GM18498 (cell line): ENCODE data around the gene WNT6.

ENCODE experiments used
- ATAC-seq: cut with Tn5 transposase; IDR thresholded peaks from one replicate; pipeline ENCODE4 v1.9.1; 2021; ENCODE audit warnings: mild to moderate bottlenecking, moderate library complexity; ENCODE audit not compliant: unreplicated experiment

WNT6 gene

DNA sequence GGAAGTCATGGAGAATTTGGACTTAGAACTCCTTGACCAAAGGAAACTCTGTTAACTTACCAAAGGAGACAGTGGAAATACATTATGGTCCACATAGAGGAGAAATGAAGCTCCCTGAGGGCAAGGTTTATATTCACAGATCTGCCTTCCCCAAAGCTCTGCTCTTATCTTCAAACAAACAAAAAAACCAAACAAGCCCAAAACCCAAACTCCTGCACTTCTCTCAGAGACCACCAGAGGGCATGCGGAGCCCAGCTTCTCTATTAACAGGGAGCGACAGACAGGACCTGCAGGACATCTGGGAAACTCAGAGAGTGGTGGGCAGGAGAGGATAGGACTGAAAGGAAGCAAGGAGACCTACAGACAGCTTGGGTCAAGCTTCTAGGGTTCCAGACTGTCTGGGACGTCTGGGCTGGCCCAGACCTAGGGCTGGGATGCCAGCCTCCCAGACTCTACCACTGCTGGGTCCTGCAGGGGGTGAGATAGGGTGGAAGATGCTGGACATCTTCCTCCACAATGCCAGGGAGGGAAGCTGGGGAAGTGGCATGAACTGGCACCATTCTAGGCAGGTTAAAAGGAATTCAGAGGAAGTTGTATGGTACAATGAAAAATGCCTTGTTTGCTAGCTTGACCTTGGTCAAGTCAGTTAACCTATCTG is 17.1 kb downstream of the WNT6 start:
- no peak for ATAC-seq

DNA sequence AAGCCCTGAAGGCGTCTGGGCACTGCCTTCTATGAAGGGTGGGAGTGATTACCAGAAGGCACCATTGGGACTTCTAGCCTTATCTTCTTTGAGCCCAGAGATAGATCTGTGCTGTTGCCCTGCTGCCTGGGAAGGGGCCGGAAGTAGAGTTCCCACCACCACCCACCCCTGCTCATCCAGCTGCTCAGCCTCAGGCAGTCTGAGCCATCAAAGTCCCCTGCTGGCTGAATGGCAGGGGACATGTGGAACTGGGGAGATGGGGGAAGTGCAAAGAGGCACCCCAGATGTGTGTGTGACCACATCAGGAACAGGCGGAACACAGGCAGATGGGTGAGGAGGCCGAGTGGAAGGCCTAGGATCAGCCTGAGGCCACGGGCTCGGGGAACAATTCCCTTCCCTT is 17.7 kb downstream of the WNT6 start:
- ATAC-seq, result no peak

DNA sequence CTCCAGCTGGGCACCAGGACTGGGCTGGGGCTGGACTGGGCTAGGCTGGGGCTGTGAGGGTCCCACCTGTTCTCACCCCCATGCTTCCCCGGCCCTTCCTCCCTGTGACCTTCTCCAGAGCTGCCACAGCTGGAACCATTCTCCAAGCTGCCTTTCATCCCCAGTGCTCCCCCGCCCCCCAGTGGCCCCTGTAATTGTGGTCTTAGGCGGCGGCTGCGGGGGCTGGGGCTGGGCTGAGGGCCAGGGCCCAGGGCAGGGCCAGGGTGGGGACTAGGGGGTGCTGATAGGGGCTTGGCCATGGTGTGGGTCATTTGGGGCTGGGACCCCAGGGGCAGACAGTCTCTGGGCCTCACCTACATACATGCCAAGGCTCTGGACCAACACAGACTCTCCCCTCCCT is 18.3 kb downstream of the WNT6 start:
- ATAC-seq, result no peak

DNA sequence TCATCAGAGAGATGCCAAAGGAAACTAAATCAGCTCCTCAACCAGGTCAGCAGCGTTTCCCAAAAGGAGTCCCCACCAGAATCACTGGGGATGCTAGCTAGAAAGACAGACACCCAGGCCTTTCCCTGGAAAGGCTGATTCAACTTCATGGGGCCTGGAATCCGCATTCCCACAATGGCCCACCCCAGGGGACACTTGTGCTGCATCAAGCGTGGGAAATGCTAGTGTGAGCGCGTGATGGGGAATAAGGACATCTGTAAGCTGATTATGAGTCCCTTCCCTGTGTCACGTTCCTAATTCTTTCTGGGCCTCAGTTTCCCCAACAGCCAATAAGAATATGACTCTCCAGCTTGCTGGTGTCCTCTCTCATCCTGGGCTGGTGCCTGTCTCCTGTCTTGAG is 18.9 kb downstream of the WNT6 start:
- ATAC-seq, result no peak

DNA sequence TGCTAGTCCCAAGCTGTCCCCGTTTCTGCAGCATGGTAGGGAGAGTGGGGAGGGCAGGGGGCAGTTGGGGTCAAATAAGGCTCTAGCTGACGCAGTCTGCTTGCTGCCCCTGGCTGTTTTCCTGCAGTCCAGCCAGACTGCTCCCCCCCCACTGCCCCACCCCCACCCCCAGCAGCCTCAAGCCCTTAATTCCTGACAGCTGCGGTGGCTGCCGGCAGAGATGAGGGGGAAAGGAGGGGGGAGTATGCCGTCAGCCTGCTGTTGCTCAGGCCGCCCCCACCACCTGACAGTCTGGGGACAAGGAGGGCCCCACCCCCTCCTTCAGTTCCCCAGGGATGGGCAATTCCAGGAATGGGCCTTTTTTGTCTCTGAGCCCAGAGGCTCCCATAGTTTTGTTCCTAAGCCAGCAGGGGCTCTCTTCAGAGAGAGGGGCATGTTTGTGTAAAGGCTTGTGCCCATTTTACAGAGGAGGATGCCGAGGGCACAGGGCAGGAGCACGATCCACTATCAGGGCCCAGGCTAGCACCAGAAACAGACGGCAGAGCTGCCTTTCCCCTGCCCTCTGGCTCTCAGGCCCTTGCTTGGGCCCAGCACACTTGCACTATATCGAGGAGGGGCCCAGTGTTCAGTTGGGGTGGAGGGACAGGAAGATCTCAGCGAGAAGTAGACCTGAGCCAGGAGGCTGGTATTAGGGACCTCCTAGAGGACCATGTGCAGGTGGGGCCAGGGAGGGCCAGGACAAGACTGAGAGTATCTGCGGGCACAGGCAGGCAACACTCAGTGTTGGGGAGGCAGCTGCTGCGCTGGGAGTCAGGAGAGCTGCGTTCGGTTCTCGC is 19.5 kb downstream of the WNT6 start:
- ATAC-seq, result no peak

DNA sequence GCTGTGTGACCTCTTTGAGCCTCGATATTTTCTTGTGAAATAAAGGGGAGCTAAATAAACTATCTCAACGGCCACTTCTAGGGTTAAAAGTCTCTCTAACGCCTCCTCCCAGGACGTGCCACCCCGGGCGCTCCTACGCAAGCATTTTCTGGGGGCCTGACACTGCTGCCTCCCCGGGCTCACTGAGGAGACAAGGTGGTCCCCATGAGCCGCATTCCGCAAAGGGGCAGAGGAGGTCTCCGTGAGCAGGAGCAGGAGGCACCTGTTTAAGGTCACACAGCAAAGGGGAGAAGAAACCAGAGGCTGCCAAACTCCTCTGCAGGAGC is 20.1 kb downstream of the WNT6 start:
- no peak for ATAC-seq

DNA sequence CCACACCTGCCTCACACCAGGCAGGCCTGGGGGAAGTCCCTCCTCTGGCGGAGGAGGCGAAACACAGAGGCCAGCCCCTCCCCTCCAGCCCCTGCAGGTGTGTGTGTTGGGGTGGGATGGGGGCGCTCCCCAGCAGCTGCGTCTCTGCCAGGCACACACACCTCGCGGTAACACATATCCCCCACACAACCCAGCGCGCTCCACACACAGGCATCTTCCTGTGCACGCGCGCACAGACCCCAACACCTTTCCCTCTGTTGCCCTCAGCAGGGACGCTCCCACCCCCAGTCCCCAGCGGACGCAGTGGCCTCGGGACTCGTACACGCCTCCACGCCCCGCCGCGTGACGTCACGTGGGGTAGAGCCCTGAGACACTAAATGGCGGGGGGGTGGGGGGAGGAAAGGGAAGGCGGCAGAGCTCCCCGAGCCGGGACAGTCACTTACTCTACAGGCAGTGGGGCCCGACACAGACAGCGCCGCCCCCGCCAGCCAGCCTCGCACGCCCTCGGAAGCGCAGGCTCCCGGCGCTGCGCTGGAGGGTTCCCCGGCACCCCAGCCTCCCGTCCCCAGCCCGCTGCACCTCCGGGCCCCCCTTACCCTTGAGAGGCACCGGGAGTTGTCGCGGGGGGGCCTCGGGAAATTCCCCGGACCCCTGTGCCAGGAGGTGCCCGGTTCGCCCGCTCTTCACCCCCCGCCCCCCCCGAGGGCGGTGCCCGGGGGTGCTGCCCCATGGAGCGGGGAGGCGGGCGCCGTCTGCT is 20.7 kb downstream of the WNT6 start, which contains the start of gene WNT10A:
Gene WNT10A, plus strand, starts transcription at position 751 of the 757 bp plus-strand sequence. CDS start 144 bp downstream, outside the sequence.
- ATAC-seq, result peak; percentile 70

DNA sequence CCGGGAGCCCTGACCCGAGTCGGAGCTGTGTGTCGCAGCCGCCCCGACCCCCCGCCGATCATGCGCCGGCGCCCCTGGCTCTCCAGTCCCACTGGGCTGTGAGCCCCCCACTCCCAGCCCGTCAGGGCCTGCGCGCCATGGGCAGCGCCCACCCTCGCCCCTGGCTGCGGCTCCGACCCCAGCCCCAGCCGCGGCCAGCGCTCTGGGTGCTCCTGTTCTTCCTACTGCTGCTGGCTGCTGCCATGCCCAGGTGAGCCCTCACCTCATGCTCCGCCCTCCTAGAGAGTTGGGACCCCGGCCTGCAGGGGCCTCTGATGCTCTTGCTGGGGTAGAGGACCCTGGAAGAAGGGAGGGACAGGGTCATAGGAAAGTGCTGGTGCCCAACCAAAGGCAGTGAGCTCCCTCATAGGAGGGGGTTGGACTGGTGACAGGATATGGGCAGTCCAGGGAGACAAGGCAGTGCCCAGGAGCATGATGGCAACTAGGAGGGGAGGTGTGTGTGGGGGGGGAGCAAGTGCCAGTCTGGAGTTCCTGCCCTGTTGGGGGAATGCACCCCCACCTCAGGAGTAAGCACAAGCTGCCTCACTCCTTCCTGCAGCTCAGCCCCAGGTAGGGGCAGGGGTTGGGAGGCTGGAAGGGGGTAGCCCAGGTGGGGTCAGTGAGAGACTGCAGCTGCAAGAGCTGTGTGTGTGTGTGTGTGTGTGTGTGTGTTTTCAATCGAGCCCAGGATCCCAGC is 21.4 kb downstream of the WNT6 start:
- no peak for ATAC-seq

DNA sequence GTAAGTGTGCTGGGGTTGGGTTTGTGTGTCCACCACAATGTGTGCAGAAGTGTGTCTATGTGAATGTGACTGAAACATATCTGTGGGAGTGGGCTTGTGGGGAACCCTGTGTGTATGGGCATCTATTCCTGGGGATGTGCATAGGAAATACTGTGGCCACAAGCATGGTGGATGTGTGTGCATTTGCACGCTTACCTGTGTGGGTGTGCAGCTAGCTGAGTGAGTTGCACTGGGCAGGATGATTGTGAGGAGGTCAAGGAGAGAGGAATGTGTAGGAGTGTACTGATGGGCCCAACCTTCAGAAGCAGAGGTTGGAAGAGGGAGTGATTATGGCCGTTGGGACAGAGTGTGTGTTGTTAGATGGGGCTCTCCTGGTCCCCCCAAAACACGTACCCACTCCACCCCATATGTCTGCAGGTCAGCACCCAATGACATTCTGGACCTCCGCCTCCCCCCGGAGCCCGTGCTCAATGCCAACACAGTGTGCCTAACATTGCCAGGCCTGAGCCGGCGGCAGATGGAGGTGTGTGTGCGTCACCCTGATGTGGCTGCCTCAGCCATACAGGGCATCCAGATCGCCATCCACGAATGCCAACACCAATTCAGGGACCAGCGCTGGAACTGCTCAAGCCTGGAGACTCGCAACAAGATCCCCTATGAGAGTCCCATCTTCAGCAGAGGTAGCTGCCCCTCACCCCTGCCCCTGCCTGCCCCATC is 22.3 kb downstream of the WNT6 start:
- no peak for ATAC-seq

DNA sequence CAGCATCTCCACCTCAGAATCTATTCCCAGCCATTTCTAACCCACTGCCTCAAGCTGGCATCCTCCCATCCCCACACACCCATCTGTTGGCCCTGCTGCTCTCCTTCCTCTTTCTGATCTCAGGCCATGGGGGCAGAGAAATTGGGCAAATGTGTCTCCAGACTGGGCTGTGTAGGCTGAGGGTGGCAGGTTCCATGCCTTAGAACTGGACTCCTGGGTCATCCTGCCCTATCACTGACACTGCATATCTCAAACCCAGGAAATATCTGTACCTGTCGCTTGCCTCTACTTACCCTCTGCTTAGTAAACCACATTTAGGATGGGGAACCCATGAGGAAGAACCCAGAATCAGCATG is 22.8 kb downstream of the WNT6 start:
- ATAC-seq, result no peak

DNA sequence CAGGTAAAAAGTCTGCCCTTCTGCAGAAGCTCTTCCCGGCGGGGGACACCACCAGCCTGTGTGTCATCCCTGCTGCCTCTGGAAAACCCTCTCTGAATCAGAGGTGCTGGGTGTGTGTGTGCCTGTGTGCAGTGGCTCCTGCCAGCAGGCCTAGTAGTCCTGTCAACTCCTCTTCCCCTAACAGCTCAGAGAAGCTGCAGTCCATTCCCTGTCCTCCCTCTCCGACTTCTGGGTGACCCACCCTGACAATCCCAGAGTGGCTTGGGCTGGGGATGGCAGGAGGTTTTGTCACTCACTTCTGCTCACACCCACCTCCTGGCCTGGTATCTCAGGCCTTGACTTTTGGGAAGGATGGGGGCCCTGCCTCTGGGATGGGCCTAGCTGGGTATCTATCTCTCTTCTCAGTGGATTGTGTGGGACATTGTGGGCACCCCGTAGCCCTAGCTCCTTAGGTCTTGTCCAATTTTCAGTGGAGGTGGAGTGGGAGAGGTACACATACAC is 23.3 kb downstream of the WNT6 start:
- no peak for ATAC-seq

DNA sequence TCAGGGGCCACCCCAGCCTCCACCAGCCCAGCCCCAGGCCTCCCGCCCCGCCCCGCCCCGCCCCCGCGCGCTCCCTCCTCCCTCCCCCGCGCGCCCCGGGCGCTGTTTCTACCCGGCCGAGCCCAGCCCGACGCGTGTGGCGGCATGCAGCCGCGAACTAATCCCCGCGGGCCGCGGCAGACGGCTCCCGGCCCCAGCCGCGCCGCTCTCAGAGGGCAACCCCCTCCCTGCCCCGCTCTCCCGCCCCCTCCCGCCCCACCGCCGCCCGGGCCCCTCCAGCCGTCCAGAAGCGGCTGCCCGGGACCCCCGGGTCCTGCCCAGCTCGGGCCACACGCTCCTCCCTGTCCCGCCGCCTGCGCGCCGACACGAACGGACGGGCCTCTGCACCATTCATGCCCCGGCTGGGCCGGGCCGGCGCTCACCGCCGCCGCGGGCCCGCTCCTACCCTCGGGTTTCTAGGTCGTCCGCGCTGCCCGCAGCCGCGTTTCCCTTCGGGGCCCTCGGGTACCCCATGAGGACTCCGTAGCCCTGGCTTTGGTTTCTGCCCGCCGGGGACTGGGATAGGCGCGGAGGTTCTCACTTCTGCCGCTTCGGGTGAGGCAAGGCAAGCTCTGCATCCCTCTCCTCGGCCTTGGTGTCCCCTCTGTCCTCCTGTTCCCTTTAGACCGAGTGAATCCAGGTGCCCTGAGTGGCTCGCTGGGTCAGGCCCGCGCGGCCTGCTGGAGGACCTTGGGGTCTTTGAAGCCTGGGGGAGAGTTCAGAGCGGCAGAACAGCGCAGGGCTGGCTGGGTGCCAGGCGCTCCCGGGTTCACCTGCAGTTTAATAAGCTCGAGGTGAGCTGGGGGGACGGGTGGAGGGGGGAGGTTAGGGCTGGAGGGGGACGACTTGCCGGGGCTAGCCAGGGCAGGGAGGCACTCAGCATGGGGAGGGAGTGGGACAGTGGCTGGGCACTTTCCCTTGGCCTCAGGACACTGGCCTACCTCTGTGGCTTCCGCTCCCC is 24.2 kb downstream of the WNT6 start:
- no peak for ATAC-seq

DNA sequence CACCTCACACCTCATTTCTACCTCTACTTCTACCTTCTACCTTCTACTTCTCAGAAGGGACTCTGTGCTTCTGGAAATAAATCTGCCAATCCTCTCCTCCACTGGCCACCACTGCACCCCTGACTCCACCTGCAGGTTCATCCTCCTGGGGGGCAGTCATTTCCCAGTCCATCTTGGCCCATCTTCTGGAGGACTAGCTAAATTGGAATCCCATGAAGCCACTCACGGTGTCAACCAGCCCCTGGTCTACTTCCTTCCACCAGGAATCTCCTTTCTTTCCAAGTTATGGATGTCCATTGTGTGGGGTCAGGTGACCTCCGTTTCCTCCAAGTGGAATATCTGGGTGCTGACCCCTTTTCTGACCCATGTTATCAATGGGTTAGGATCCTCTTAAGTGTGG is 24.9 kb downstream of the WNT6 start:
- ATAC-seq, result no peak

DNA sequence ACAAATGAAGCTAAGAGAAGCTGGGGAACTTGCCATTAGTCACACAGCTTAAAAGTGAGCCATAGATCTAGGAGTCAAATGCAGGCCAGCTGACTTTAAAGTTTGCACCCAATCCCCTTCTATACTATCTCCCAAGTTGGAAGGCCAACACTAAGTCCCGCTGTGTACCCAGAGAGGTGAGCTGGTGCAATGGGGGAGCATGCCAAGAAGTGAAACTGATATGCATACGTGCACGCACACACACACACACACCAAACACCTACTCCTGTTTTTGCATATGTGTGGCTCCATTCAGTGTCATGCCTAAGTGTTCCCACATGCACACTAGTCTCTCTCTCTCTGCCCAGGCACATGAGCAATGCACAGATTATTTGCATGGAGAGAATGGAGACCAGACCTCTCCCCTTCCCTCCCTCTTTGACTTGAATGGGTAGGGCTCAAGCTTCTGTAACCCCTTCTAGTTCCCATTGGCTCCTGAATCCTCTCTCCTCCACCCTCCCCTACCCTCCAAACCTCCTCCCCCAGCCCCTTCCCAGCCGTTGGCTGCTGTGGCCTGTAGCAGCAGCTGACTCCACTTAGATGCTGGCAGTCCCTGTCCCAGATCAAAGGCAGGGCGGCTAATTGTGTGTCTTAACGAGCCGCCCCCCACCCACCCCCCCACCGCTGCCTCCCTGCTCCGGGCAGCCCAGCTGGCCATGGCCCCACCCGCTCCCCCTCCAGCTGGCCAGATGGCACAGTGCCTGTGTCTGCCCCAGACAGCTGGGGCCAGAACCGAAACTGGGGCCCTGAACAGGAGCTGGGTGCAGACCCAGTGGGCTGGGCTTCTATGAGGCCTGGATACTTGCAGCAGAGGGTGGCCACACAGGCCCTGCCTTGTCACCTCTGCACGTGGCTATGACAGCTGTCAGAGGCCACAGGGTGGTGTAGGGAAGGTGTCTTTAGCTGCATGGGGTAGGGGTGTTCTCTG is 26.7 kb downstream of the WNT6 start:
- peak; percentile 63 for ATAC-seq

DNA sequence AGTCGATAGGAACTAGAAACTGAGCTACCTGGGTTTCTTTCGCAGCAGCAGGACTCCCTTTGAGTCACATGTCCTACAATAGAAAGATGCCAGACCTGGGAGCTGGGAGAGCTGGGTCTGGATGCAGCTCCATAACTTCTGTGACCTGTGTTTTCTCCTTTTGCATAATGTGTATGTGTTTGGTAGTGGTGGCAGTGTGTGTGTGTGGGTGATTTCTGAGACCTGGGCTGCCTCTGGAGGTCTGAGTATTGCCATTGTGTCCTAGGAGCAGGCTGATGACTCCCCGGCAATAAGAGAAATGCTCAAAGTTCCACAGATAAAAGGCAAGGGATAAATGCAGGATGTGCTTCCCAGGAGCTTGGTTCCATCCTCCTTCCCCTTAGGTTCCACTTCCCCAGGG is 27.5 kb downstream of the WNT6 start:
- ATAC-seq, result no peak

DNA sequence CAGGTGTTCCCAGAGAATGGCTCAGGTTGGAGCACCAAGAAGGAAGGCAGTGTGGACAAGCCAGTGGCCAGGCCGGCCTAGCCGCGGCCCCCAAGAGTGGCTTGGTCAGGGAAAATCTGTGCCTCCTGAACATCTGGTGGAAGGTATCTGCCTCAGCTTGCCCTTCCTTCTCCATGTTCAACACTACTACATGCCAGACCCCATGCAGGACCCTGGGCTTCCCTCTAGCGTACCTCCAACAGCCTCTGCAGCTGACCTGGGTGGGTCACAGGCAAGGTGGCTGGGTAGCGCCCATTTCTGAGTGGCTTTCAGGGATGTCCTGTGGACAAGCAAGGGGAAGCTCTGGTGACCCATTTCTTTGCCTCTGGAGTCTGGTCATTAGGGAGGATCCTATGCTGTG is 28.7 kb downstream of the WNT6 start:
- no peak for ATAC-seq

DNA sequence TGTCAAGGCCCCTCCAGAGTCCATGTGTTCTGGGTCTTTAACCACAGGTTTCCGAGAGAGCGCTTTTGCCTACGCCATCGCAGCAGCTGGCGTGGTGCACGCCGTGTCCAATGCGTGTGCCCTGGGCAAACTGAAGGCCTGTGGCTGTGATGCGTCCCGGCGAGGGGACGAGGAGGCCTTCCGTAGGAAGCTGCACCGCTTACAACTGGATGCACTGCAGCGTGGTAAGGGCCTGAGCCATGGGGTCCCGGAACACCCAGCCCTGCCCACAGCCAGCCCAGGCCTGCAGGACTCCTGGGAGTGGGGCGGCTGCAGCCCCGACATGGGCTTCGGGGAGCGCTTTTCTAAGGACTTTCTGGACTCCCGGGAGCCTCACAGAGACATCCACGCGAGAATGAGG is 30.3 kb downstream of the WNT6 start:
- ATAC-seq, result no peak

DNA sequence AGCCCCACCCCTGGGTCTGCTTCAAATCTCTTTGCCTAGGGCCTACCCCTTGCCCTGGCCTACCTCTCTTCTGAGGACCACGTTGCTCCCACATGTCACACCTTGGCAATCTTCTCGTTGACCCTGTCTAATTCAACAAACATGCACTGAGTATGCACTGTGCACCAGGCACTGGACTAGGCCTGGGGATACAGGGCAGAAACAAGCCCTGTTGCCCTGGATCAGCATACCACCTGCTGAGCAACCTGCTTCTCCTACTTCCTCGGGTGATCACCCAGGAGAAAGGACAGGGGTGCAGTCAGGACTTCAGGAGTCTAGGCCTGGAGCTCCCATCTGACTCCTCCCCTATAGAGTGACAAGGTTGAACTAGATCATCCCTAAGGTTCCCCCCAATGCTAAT is 30.8 kb downstream of the WNT6 start:
- ATAC-seq, result no peak
